Adrenal gland (tissue), 5 donors: ENCODE results near the gene NDUFB2.

Source experiments
- POLR2A ChIP-seq, 2 donors: fragments of 450-650 bp; IDR thresholded peaks; one replicate each; pipeline ENCODE4 v1.6.1; 2017; ENCODE audit warnings: antibody characterized with exemption in 2 of 2, mild to moderate bottlenecking in 2 of 2, moderate library complexity in 1 of 2
- TF ChIP-seq, protein P1 (sequence below), 6 experiments: fragments of 450-650 bp in 4 of 6; fragments of 200-600 bp in 2 of 6; sonication (generic) in 1 of 6; IDR thresholded peaks; 1 replicate in 5 of 6; 2 replicates in 1 of 6; pipeline versions ENCODE4 v1.5.1 to v1.8.0; 2016 to 2021; ENCODE audit warnings: antibody characterized with exemption in 6 of 6, mild to moderate bottlenecking in 2 of 6, moderate library complexity in 1 of 6
- donor health status: DM: no; HTN: no; CAD: no.

DNA sequence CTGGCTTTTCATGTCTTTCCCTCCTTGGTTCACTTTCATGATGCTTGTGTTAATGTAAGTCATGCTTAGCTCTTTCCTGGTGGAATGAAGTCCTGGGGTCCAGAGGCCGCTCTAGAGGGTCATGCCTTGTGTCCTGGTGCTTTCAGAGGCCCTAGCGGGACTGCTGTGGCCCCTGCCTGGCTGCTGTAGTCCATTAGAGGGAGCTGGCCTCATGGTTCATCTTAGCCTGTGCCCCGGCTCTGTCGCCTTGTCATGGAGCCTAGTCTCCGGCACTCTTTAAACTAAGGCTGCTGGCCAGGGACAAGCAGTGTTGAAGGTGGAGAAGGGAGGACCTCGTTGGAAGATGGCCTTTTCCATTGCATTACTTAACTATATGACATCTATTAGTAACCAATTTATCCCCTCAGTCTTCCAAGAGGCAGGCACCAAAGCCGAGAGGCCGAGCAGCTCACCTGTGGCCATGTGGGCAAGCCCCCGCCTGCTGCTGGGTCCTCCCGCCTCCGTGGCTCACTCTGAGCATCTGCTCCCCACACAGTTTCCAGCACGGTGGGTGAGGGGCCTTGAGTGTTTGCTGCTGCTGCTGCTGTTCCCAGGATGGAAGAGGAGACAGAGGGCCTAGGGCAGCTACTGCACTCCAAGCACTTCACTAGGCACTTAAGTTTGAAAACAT is 5.0 kb upstream of the NDUFB2 start:
- TF ChIP-seq, protein P1, sequence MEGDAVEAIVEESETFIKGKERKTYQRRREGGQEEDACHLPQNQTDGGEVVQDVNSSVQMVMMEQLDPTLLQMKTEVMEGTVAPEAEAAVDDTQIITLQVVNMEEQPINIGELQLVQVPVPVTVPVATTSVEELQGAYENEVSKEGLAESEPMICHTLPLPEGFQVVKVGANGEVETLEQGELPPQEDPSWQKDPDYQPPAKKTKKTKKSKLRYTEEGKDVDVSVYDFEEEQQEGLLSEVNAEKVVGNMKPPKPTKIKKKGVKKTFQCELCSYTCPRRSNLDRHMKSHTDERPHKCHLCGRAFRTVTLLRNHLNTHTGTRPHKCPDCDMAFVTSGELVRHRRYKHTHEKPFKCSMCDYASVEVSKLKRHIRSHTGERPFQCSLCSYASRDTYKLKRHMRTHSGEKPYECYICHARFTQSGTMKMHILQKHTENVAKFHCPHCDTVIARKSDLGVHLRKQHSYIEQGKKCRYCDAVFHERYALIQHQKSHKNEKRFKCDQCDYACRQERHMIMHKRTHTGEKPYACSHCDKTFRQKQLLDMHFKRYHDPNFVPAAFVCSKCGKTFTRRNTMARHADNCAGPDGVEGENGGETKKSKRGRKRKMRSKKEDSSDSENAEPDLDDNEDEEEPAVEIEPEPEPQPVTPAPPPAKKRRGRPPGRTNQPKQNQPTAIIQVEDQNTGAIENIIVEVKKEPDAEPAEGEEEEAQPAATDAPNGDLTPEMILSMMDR (IDR thresholded peaks at IDR 0.05) = no peak
- TF ChIP-seq POLR2A (IDR thresholded peaks at IDR 0.05) = no peak
